NCI-H82 treated with DMSO at 0.1 percent for 48 hours (cell line): ENCODE results near the gene TCEANC.
"Not testable (repeated sequence)": the region's sequence is repeated elsewhere in the genome, so short reads cannot be mapped to it uniquely, and the experiment has no call there.

Experiments used
- DNase-seq: peaks from one replicate; lab custom pipeline; 2025; ENCODE audit not compliant: unreplicated experiment; lab: John Stamatoyannopoulos, UW

TCEANC gene

GRCh38 chrX:13652850-13653693 lies at the start of gene TCEANC:
TSS of gene TCEANC (plus strand) at chrX:13653141. CDS start at chrX:13662509, 9,368 bp downstream.
- DNase-seq = peak; percentile 81

GRCh38 chrX:13605611-13606010 lies 47.3 kb upstream of the TCEANC start:
- DNase-seq = no peak

- no peak for DNase-seq
These were observed 45.5 kb upstream of the TCEANC start for GRCh38 chrX:13607331-13607995.

- no peak for DNase-seq
These were observed 45.0 kb upstream of the TCEANC start for GRCh38 chrX:13607996-13608365.

GRCh38 chrX:13614154-13614553 lies 38.8 kb upstream of the TCEANC start:
- no peak for DNase-seq

- no peak for DNase-seq
These were observed 32.7 kb upstream of the TCEANC start for GRCh38 chrX:13620207-13620606.

GRCh38 chrX:13622401-13622964 lies 30.5 kb upstream of the TCEANC start:
- DNase-seq = no peak

GRCh38 chrX:13627306-13627705 lies 25.6 kb upstream of the TCEANC start:
- no peak for DNase-seq

GRCh38 chrX:13637224-13637623 lies 15.7 kb upstream of the TCEANC start:
- not testable (repeated sequence) for DNase-seq

GRCh38 chrX:13638021-13638420 lies 14.9 kb upstream of the TCEANC start:
- no peak for DNase-seq

- DNase-seq = no peak
These were observed 14.1 kb upstream of the TCEANC start for GRCh38 chrX:13638826-13639225.

- not testable (repeated sequence) for DNase-seq
These were observed 11.3 kb upstream of the TCEANC start for GRCh38 chrX:13641684-13642083.

GRCh38 chrX:13645464-13646153 lies 7.3 kb upstream of the TCEANC start:
- DNase-seq = no peak

GRCh38 chrX:13646154-13646549 lies 6.8 kb upstream of the TCEANC start:
- DNase-seq = peak; percentile 33

- DNase-seq = no peak
These were observed 5.2 kb upstream of the TCEANC start for GRCh38 chrX:13647709-13648212.

- not testable (repeated sequence) for DNase-seq
These were observed 4.6 kb upstream of the TCEANC start for GRCh38 chrX:13648336-13648735.

GRCh38 chrX:13649838-13650237 lies 3.1 kb upstream of the TCEANC start:
- DNase-seq = no peak

- DNase-seq = no peak
These were observed 2.6 kb upstream of the TCEANC start for GRCh38 chrX:13650318-13650717.

GRCh38 chrX:13651150-13651549 lies 1.8 kb upstream of the TCEANC start:
- no peak for DNase-seq

- no peak for DNase-seq
These were observed 601 bp upstream of the TCEANC start for GRCh38 chrX:13652287-13652793.

- DNase-seq = no peak
These were observed 1.2 kb downstream of the TCEANC start for GRCh38 chrX:13654116-13654515.
